Tibial nerve (tissue), 4 donors: ENCODE data around the gene STING1. TPM values are rescaled to one million over a fixed set of nuclear protein-coding genes. Genes with fewer than 3 reads are reported as not detected.

Source experiments
- DNase-seq, 2 donors: peaks; one replicate each; pipeline ENCODE4 v3.0.0-alpha.2; 2019; ENCODE audit warnings: low spot score in 2 of 2
- H3K27ac ChIP-seq, 4 donors: fragments of 200-600 bp; sonication (generic) in 3 of 4; one replicate each; pipeline ENCODE4 v1.5.1; 2017 to 2019; ENCODE audit warnings: mild to moderate bottlenecking in 1 of 4
- H3K27me3 ChIP-seq, 2 donors: fragments of 200-600 bp; sonication (generic) in 1 of 2; one replicate each; pipeline versions ENCODE4 v1.5.1 to v1.6.0; 2017 to 2019
- H3K36me3 ChIP-seq, 3 donors: fragments of 200-600 bp; sonication (generic); one replicate each; pipeline ENCODE4 v1.5.1; 2018 to 2019
- H3K4me1 ChIP-seq, 4 donors: fragments of 200-600 bp; sonication (generic) in 3 of 4; one replicate each; pipeline ENCODE4 v1.5.1; 2017 to 2019
- H3K4me3 ChIP-seq, 4 donors: fragments of 200-600 bp; sonication (generic) in 3 of 4; one replicate each; pipeline ENCODE4 v1.5.1; 2017 to 2019; ENCODE audit warnings: mild to moderate bottlenecking in 1 of 4, moderate library complexity in 1 of 4
- H3K9me3 ChIP-seq, 4 donors: fragments of 200-600 bp; sonication (generic) in 3 of 4; one replicate each; pipeline ENCODE4 v1.5.1; 2017 to 2019
- CTCF ChIP-seq, 5 experiments: fragments of 200-600 bp in 3 of 5; fragments of 450-650 bp in 2 of 5; sonication (generic) in 3 of 5; IDR thresholded peaks; one replicate each; pipeline ENCODE4 v1.5.1; 2016 to 2019; ENCODE audit warnings: antibody characterized with exemption in 5 of 5, mild to moderate bottlenecking in 3 of 5, moderate library complexity in 2 of 5
- EP300 ChIP-seq, 2 donors: sonication (generic); formaldehyde crosslinking; IDR thresholded peaks; one replicate each; pipeline ENCODE4 v1.6.1; 2017; ENCODE audit warnings: antibody characterized with exemption in 2 of 2, mild to moderate bottlenecking in 1 of 2
- POLR2A ChIP-seq, 2 donors: fragments of 450-650 bp; IDR thresholded peaks; one replicate each; pipeline ENCODE4 v1.6.1; 2017; ENCODE audit warnings: antibody characterized with exemption in 2 of 2, mild to moderate bottlenecking in 2 of 2, moderate library complexity in 2 of 2
- WGBS, 2 donors: methylation state at CpG; one replicate each; pipeline ENCODE4 v1.1.5; 2018; 5-methylcytosine and 5-hydroxymethylcytosine counted together
- total RNA-seq, 4 donors: library from RNA; depleted of rRNA; stranded (reverse); fragments of >200 nt; gene quantifications; one replicate each; pipeline ENCODE4 v1.1.0, GENCODE V29; 2016

Gene STING1
- total RNA-seq, 4 donors from 2014 or later, result 48.1 to 102 (median 73.1) TPM

- no peaks in the 10 kb centered on the region for H3K9me3 ChIP-seq
- DNase-seq, result no peak
- H3K4me3 ChIP-seq, result no peak overlapping the region
- TF ChIP-seq POLR2A (IDR thresholded peaks at IDR 0.05), result no peak
- no peak for TF ChIP-seq CTCF (IDR thresholded peaks at IDR 0.05)
- no peak for TF ChIP-seq EP300 (IDR thresholded peaks at IDR 0.05)
- WGBS, 2 donors, result 76 to 85% methylated on average over 13 of the region's 13 CpGs
- H3K27ac ChIP-seq, result peak overlapping the region in 1 of 4 donors; percentile 7
- H3K4me1 ChIP-seq, result peaks cover 0 to 48% (median 15%) of the 10 kb centered on the region in 4 donors
- H3K27me3 ChIP-seq, result no peaks in the 10 kb centered on the region
- H3K36me3 ChIP-seq, result peaks cover 0 to 43% (median 0%) of the 10 kb centered on the region in 3 donors
Measured at GRCh38 chr5:139475865-139476617, 6.5 kb downstream of the STING1 start.

- H3K4me1 ChIP-seq, result peaks cover 0 to 39% (median 13%) of the 10 kb centered on the region in 4 donors
- no peaks in the 10 kb centered on the region for H3K9me3 ChIP-seq
- H3K36me3 ChIP-seq, result peaks cover 0 to 43% (median 0%) of the 10 kb centered on the region in 3 donors
- no peak for TF ChIP-seq POLR2A (IDR thresholded peaks at IDR 0.05)
- TF ChIP-seq EP300 (IDR thresholded peaks at IDR 0.05), result peak in 1 of 2 donors; percentile 36
- TF ChIP-seq CTCF (IDR thresholded peaks at IDR 0.05), result no peak
- no peak overlapping the region for H3K4me3 ChIP-seq
- 51 to 56% methylated on average over 13 of the region's 13 CpGs for WGBS, 2 donors
- no peaks in the 10 kb centered on the region for H3K27me3 ChIP-seq
- peak overlapping the region in 2 of 4 donors; percentile 3 to 7 for H3K27ac ChIP-seq
- DNase-seq, result peak in 1 of 2 donors; percentile 58
Measured at GRCh38 chr5:139474890-139475791, 7.4 kb downstream of the STING1 start.

GRCh38 chr5:139473565-139473964, 9.0 kb downstream of the STING1 start:
- Histone ChIP-seq H3K36me3 (peaks cover 0 to 36% (median 0%) of the 10 kb centered on the region in 3 donors), H3K9me3 (no peaks in the 10 kb centered on the region), H3K4me1 (peaks cover 0 to 25% (median 13%) of the 10 kb centered on the region in 4 donors), H3K27me3 (no peaks in the 10 kb centered on the region), H3K4me3 (no peak overlapping the region), H3K27ac (peak overlapping the region in 3 of 4 donors; percentile 19 to 67 (median 67))
- TF ChIP-seq CTCF (IDR thresholded peaks at IDR 0.05), result no peak
- TF ChIP-seq EP300 (IDR thresholded peaks at IDR 0.05), result peak in 1 of 2 donors; percentile 20
- TF ChIP-seq POLR2A (IDR thresholded peaks at IDR 0.05), result no peak
- no peak for DNase-seq
- 63 to 76% methylated on average over 1 to 2 of the region's 2 CpGs for WGBS, 2 donors

GRCh38 chr5:139473105-139473504, 9.5 kb downstream of the STING1 start:
- H3K27ac ChIP-seq, result peak overlapping the region in 3 of 4 donors; percentile 19 to 67 (median 67)
- 63 to 68% methylated on average over 7 to 8 of the region's 8 CpGs for WGBS, 2 donors
- H3K36me3 ChIP-seq, result peaks cover 0 to 31% (median 0%) of the 10 kb centered on the region in 3 donors
- no peaks in the 10 kb centered on the region for H3K9me3 ChIP-seq
- H3K4me1 ChIP-seq, result peaks cover 0 to 24% (median 13%) of the 10 kb centered on the region in 4 donors
- no peak for DNase-seq
- TF ChIP-seq EP300 (IDR thresholded peaks at IDR 0.05) (no peak), CTCF (IDR thresholded peaks at IDR 0.05) (no peak), POLR2A (IDR thresholded peaks at IDR 0.05) (no peak)
- no peaks in the 10 kb centered on the region for H3K27me3 ChIP-seq
- H3K4me3 ChIP-seq, result no peak overlapping the region
